GM19023 (cell line): ENCODE data around the gene RFC4.
A peak's percentile ranks its signal among the peaks of the same experiment; 100 is the strongest.
"Not testable (repeated sequence)": the region's sequence is repeated elsewhere in the genome, so short reads cannot be mapped to it uniquely, and the experiment has no call there.

ENCODE experiments used
- ATAC-seq: cut with Tn5 transposase; IDR thresholded peaks from one replicate; pipeline ENCODE4 v1.9.1; 2021; ENCODE audit warnings: mild to moderate bottlenecking, moderate library complexity; ENCODE audit not compliant: unreplicated experiment

RFC4 gene, protein sequence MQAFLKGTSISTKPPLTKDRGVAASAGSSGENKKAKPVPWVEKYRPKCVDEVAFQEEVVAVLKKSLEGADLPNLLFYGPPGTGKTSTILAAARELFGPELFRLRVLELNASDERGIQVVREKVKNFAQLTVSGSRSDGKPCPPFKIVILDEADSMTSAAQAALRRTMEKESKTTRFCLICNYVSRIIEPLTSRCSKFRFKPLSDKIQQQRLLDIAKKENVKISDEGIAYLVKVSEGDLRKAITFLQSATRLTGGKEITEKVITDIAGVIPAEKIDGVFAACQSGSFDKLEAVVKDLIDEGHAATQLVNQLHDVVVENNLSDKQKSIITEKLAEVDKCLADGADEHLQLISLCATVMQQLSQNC

DNA sequence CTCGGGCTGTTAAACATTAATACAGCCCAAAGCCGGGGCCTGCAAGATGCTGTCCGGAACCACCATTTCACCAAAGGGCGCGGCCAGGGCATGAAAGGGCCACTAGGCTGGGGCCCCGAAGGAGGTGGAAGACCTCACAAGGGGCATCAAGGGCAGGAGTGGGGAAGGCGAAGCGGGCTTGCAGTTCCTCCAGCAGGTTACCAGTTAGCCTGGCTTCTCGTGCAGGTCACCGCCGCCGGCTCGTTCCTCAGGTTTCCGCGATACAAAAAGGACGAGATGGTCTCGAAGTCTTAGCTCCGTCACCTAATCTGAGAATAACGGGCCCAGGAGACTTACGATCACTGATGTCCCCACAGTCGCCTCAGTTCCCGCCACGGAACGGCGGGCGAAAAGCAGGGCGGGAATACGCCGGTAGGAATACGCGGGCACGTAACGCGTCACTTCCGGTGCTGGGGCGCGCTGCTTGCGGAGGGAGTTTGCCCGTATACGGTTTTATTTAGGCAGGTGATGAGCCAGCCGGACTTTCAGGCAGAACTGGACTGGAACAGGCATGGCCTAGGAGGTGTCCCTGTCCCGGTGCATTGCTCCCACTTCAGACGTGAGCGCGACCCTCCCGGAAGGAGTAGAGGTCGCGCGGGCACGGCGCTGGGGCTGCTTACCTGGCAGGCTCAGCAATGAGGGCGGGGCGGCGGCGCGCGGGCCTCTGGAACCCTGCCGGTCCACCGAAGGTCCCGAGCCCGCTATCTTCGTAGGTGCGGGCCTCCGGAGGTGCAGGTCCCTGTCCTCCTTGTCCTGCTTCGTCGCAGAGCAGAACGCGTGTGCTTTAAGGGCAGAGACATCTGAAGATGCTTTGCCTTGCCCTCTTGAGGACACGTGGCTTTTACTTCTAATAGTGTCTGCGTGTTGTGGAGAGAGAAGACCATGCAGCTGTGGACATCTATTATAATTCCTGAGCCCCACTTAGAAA lies at the start of gene RFC4:
Gene RFC4 (minus strand): TSS at position 394 of the 967 bp plus-strand sequence. CDS start 1,769 bp downstream, outside the sequence.
- ATAC-seq = peak; percentile 94

DNA sequence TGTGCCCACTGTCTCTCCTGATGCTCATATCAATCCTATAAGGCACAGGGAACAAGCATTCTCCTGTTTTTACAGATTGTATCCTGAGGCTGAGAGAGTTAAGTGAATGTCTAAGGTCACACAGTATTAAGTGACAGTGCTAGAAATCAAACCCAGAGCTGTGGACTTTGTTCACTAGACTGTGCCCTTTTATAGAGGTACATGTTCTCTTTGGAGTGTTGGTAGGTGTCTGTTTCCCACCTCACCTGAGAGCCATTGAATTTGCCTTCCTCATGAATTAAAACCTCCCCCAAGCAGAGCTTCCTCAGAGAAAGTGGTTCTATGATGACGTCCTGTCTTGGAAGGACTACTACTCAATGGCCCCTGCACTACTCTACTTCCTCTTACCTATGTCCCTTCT lies 48.7 kb upstream of the RFC4 start:
- ATAC-seq = no peak

DNA sequence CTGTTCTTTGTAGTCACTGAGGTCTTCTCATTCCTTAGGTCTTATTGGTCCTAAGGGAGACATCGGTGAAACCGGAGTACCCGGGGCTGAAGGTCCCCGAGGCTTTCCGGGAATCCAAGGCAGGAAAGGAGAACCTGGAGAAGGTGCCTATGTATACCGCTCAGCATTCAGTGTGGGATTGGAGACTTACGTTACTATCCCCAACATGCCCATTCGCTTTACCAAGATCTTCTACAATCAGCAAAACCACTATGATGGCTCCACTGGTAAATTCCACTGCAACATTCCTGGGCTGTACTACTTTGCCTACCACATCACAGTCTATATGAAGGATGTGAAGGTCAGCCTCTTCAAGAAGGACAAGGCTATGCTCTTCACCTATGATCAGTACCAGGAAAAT lies 47.9 kb upstream of the RFC4 start:
- no peak for ATAC-seq

DNA sequence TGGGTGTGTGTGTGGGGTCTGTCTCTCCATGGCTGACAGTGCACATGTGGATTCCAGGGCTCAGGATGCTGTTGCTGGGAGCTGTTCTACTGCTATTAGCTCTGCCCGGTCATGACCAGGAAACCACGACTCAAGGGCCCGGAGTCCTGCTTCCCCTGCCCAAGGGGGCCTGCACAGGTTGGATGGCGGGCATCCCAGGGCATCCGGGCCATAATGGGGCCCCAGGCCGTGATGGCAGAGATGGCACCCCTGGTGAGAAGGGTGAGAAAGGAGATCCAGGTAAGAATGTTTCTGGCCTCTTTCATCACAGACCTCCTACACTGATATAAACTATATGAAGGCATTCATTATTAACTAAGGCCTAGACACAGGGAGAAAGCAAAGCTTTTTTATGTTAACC lies 46.7 kb upstream of the RFC4 start:
- no peak for ATAC-seq

DNA sequence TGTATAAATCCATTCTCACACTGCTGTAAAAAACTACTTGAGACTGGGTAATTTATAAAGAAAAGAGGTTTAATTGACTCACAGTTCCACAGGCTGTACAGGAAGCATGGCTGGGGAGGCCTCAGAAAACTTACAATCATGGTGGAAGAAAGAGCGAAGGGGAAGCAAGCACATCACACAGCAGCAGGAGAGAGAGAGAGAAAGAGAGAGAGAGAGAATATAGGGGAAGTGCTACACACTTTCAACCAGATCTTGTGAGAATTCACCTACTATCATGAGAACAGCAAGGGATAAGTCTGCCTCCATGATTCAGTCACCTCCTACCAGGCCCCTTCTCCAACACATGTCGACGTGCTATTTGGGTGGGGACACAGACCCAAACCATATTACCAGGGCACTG lies 45.6 kb upstream of the RFC4 start:
- not testable (repeated sequence) for ATAC-seq

DNA sequence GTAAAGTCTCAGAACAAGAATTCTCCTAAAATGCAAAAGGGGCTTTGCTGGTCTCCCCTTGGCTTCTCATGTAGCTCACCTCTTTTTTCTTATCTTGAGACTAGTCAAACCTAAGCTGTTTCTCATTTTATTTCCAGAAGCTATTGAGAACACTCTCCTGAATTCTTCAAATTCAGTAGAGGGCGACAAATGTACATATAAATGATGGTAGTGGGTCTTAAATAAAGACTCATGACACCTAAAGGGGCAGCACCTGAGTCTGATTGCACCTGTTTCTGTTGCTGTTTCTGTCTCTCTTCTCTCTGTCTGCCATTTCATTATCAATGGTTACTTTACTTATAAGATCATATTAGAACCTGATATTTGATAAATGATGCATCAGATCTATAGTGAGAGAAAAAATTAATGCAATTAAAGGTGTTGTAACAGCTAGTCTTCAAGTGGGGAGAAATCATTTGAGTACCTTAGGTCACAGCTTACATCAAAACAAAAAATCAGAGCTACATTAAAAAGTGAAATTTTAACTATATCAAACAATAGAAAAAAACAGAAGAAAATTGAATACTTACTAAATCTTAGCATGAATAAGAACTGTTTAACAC lies 43.2 kb upstream of the RFC4 start:
- no peak for ATAC-seq

DNA sequence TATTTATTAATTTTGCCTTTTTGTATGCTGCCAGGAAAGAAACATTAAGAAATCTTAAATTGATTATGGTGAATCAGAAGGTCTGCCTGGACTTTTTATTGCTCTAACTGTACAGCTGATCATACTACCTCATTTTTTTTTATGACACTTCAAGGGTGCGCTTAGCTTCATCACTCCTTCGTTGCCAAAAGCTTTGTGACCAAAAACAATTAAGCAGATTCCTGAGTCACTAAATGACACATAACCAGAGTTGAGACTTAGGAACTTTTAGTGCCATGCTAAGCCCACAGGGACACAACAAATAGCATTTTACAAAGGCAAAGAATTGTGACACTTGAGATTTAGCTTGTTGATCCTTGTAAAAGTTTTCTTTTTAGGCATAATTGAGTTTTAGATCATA lies 41.2 kb upstream of the RFC4 start:
- no peak for ATAC-seq

DNA sequence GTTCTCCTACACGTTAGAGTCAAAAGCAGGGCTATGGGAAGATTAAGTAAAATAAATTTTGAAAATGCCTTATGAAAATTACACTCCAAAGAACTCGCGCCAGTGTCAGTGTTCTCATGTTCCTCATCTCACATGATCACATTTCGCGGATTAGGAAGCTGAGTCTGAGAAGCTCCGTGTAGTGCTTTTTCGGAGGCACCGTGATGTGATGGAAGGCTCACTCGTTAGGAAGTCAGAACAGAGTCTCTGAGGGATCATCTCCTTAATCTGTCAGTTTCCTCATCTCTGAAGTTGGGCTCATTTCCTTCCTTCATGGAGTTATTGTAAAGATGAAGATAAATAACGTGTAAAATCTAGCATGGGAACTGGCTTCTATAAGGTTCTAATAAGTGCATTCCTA lies 39.5 kb upstream of the RFC4 start:
- no peak for ATAC-seq

DNA sequence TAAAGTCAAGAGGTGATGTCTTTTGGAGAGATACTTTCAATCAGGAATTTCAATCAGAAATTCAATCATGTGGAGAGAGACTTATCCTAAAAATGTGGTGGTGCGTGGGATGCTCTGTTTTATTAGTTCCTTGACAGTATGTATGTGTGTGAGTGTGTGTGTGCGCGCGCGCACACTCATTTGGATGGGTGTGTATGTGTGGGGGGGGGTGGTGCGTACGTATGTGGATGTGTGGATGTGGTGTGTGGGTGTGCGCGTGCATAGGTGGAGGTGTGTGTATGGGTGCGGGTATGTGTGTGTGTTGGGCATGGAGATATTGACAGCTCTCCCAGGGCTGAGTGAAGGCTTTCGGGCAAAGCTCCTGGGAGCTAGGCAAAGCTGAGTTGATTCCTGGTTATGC lies 38.6 kb upstream of the RFC4 start:
- no peak for ATAC-seq

DNA sequence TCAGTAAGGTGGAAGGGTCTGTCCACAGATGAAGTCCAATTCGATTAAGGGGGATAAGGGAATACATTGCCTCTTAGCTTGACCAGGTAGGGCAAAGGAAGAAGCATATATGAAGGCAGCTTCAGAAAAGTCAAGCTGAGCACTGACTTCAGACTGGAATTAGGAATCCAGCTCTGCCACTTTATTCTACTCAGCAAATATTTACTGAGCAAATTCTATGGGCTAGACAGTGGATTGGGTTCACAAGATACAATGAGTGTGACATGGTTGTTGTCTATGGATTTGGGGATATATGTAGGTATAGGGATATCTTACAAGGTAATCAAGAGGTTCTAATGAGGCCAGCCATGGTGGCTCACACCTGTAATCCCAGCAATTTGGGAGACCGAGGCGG lies 36.8 kb upstream of the RFC4 start:
- no peak for ATAC-seq

DNA sequence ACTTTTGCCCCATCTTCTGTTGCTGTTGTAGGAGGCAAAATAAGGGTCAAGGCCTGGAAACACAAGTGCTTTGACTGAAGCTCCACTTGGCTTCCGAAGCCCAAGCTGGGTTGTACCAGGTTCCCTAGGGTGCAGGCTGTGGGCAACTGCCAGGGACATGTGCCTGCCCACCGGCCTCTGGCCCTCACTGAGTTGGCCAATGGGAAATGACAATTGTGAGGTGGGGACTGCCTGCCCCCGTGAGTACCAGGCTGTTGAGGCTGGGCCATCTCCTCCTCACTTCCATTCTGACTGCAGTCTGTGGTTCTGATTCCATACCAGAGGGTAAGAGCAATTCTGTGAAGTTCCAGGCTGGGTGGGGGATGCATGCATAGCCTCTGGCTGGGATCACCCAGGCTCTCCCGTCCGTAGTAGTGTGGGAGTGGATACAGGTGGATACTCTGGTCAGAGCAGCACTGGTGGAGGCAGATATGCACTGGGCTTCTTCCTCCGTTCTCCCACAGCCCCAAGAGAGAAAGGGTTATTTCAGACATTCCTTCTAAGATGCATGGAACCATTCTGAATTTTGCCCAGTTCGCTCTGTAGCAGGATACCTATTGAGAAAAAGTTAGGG lies 36.2 kb upstream of the RFC4 start, which contains the start of gene ADIPOQ:
Gene ADIPOQ (plus strand): TSS at position 285 of the 613 bp plus-strand sequence. CDS start 10,349 bp downstream, outside the sequence.
- no peak for ATAC-seq

DNA sequence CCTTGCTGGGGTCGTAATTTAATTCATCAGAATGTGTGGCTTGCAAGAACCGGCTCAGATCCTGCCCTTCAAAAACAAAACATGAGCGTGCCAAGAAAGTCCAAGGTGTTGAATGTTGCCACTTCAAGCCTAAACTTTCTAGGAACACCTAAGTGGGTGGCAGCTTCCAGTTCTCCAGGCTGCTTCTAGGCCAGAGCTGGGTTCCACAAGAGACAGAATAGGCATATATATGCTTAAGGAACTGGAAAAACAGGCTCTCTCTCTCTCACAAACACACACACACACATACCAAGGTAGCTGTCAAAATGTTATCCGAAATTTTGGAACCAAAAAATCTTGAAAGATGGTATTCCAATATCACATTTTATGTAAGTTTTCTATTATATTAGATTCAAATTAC lies 35.3 kb upstream of the RFC4 start:
- no peak for ATAC-seq

DNA sequence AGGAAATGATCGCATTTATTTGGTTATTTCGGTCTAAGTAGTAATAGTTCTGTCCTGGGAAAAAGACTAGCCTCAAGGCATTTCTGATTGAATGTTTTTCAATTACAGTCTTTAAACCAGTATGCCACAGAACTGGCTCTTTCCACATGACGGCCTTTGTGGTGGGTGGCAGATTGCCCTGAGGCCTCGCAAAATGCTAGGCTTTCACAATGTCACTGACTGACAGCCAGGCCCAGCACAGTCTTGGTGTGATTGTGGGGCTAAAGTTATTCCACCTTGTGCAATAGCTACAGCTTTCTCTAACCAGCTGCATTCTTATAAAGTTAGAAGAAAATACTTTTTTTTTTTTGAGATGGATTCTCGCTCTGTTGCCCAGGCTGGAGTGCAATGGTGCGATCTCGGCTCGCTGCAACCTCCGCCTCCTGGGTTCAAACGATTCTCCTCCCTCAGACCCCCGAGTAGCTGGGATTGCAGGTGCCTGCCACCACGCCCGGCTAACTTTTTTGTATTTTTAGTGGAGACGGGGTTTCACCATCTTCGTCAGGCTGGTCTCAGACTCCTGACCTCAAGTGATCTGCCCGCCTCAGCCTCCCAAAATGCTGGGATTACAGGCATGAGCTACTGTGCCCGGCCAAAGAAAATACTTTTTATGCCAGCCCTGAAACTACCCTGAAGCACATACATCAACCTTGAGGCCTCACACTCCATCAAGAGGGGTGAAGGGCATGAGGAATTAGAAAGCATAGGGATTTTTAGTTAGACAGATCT lies 33.8 kb upstream of the RFC4 start:
- no peak for ATAC-seq

DNA sequence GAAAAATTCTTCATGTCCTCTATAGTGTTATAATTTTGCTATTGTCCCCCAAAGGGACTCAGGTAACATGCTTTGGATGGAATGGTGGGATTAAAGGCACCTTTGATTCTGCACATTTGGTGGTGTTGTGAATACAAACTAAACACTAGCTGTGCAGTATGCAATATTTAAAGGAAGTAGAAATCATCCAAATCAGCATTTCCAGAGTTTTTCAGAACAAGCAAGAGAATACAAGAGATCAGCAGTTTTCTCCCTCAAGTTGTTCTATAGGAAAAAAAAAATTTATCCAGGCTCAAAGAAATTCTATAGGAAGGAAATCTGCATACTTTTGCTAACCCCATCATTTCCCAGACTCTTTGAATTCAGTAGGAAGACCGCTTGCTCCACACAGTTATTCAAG lies 26.0 kb upstream of the RFC4 start:
- ATAC-seq = no peak

DNA sequence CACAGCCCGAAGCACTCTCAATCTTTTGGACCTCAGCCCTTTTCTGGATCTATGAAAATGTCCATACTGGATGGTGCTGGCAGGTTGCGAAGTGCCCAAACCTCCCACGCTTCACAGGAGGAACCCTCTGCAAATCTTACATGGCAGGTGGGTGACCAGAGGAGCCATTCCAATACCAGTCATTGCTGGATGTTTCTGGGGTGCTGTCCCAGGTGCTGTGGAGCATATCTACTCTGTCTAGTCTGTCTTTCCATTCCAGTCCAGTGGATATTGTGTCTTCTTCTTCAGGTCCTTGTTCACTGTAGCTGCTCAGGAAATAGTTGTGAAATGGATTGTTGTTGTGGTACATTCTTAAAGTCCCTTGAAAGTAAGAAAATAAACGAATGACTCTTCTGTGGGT lies 25.5 kb upstream of the RFC4 start:
- no peak for ATAC-seq

DNA sequence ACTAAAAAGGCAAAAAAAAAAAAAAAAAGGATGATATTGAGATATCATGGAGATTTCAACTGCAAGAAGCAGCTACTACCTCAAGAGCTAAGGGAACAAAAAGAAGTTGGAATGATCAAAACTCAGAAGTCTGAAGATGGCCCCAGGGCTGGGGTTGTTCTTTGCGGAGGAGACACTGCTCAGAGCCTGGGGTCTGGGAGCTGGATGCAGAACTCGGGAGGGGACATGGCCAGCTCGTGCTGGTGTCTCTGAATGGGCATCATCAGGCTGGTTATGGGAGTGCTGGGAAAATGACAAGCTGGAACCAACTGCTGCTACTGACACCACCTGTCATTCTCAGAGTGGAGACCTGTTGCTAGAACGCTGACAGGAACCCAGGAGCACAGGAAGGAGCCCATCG lies 22.1 kb upstream of the RFC4 start:
- no peak for ATAC-seq

DNA sequence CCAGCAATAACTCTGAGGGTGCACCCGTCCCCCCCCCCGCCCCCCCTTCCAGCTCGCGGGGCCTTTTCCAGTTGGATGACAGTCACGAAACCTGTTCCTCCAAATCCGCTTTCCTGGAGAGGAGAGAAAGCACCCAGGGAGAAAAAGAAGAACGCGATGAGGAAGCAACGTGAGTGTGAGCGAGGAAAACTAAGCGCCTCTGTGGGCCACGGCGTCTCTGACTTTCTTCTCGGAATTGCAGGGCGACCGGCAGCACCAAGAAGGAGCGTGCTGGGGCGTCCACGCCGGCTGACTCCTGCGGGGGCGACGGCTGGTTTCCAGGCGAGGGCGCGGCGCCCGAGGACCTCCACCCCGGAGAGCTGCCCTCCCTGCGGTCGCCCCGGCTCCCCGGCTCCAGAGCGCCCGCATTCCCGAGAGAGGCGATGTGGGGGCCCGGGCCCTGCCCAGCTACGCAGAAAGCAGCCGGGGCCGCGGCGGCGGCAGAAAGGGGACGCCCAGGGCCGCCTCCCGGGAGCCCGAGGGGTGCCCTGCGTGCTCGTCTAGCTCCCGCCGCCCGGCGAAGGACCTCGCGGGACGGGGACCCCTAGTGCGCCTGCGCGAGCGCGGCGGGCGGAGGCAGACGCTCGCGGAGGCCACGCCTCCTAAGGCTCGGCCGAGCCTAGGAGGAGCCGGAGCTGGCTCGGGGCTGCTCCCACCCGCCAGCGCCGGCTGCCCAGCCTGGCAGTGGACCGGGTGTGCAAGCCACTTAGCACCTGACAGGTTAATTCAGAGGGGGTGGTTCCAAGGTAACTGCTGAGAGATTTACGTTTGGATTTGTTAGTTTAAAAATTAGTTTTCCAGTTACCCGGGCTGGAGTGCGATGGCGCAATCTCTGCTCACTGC lies 20.9 kb upstream of the RFC4 start:
- ATAC-seq = peak; percentile 90

DNA sequence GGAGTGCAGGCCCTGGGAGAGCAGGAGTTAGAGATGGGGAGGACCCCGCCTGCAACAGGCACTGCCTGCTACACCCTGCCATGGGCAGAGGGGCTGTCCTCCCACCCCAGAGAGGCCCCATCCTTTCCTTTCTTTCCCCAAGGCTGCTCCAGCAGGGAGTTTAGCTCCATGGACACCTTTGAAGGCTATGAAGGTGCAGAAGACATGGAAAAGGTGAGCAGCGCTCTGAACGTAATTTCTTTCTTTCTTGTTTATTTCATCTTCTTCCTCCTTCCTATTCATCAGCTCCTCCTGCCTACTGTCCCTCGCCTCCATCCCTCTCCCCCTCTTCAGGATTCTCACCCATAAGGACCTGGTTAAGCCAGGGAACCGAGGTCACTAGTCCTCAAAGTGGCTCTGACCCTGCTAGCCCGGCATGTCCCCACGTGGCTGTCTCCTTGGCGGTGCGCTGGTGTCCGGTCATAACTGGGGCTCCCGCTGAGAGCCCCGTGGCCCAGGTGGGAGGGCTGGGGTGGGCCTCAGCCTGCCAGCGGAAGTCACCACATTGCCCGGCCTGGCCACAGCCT lies 20.2 kb upstream of the RFC4 start:
- ATAC-seq = peak; percentile 18

DNA sequence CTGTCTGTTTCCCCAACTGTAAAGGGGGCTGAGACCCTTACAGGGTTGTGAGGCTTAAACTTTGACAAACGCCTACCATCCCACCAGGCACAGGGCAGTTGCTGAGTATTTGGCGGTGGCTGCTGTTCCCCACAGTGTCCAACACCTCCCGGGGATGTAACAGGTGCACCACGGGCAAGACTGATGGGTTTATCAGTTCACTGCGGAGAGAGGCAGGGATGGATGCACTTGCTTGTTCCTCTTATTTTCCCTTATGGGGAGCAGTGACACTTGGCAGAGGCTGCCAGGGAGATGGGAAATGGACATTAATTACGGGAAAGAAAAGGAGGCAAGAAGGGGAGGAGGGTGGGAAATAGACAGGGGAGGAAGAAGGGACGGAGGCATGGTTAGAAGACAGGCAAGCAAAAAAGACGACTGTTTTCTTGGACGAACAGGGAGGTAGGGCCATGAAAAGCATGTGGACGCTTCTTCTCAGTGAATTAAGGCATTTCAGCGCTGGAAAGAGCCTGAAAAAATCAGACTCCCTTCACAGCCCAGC lies 19.7 kb upstream of the RFC4 start:
- ATAC-seq = no peak
